Measurements from ENCODE around the gene PIGH. TPM values are rescaled to one million over a fixed set of nuclear protein-coding genes. Genes with fewer than 3 reads are reported as not detected.

PIGH gene
- total and polyA plus RNA-seq, 10 of the 15 experiments (the other 5 are each of a cell fraction or from before 2014, with no cell fraction given): 15.5 to 46.6 (median 22.3) TPM

DNA sequence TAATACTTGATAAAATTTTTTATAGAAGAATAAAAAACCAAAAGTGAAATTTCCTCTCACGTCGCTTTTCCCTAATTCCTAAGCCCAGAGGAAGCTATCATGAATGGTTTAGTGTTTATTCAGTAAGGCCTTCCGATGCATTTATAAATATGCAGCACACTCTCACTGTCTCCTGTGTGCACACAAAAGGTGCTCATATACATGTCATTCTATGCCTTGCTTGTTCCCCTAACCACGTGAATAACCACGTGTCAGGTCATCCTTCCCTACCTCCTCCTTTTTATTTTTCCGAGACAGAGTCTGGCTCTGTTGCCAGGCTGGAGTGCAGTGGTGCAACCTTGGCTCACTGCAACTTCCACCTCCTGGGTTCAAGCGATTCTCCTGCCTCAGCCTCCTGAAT is 29.6 kb downstream of the PIGH start (continued):
- TF ChIP-seq, protein P1, sequence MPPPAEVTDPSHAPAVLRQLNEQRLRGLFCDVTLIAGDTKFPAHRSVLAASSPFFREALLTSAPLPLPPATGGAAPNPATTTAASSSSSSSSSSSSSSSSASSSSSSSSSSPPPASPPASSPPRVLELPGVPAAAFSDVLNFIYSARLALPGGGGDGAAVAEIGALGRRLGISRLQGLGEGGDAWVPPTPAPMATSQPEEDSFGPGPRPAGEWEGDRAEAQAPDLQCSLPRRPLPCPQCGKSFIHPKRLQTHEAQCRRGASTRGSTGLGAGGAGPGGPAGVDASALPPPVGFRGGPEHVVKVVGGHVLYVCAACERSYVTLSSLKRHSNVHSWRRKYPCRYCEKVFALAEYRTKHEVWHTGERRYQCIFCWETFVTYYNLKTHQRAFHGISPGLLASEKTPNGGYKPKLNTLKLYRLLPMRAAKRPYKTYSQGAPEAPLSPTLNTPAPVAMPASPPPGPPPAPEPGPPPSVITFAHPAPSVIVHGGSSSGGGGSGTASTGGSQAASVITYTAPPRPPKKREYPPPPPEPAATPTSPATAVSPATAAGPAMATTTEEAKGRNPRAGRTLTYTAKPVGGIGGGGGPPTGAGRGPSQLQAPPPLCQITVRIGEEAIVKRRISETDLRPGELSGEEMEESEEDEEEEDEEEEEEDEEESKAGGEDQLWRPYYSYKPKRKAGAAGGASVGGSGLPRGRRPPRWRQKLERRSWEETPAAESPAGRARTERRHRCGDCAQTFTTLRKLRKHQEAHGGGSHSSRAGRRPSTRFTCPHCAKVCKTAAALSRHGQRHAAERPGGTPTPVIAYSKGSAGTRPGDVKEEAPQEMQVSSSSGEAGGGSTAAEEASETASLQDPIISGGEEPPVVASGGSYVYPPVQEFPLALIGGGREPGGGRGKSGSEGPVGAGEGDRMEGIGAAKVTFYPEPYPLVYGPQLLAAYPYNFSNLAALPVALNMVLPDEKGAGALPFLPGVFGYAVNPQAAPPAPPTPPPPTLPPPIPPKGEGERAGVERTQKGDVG (CRISPR knock-in tag; IDR thresholded peaks at IDR 0.05): no peak

DNA sequence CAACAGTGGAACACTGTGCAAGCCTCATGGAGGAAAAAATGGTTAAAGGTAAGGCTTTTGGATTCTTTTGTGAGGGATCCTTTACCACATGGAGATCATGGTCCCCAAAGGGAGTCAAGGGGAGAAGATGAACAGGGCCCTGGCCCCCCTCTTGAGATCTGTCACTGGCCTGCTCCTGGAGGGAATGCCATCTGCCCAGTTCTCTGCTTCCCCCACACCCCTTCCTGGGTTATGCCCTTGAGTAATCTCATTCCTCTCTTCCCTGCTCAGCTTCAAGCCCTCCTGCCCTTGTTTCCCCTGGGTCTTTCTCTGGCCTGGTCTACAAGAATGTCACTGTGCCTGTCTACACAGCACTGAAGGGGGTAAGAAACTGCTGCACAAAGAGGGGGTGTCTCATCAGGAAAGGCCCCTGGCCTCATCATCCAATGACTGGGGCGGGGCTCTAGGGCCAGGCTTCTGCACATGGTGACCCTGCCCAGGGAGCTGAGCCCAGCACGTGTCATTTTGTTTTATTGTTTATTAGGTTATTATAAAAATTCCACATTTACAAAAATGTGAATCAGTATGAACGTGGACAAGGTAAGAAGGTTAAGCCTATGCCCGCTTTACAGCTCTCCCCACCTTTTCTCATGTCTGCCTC is 30.3 kb downstream of the PIGH start:
- RAD21 ChIA-PET (ENCODE audit: unreplicated experiment): interaction anchor here (0.6 to 5.8 kb wide), 6 partner anchors 14 to 148 kb away, joined by 3 to 176 read pairs (median 20); no protein-coding TSS in a partner anchor
- H2AFZ ChIP-seq (ENCODE audit: control insufficient read depth, low read depth, low read length): no peak overlapping the region
- ATAC-seq: no peak
- POLR2A ChIA-PET: interaction anchor here (0.6 kb wide), 1 partner anchor 135 kb away, joined by 3 read pairs; no protein-coding TSS in a partner anchor
- no peak overlapping the region for H3K4me2 ChIP-seq (ENCODE audit: control insufficient read depth, insufficient read depth)
- DNase-seq (ENCODE audit: low read depth, low spot score): no peak
- no peaks in the 10 kb centered on the region for H4K20me1 ChIP-seq (ENCODE audit: control insufficient read depth, insufficient read depth)
- no peak for FAIRE-seq
- CTCF ChIA-PET: interaction anchor here (1.4 to 27.6 kb wide), 12 partner anchors 8 to 146 kb away, joined by 5 to 583 read pairs (median 15); partner anchors contain the start of gene RDH12
- H3K27ac ChIP-seq (ENCODE audit: control insufficient read depth, insufficient read depth): no peak overlapping the region
- no peak overlapping the region for H3K4me3 ChIP-seq
- SMC1A ChIA-PET (ENCODE audit: uncharacterized antibody, unreplicated experiment): interaction anchor here (1.1 to 6.1 kb wide), 11 partner anchors 15 to 149 kb away, joined by 3 to 185 read pairs (median 9); no protein-coding TSS in a partner anchor
- no peak for TF ChIP-seq KAT2A (conservative IDR thresholded peaks at IDR 0.05; ENCODE audit: control insufficient read depth, low read depth, low read length)
- no peak for TF ChIP-seq MLLT1 (IDR thresholded peaks at IDR 0.05)
- TF ChIP-seq TCF3 (IDR thresholded peaks at IDR 0.05; ENCODE audit: borderline replicate concordance, insufficient read depth, low read depth, low read length): no peak
- no peak for TF ChIP-seq ELK1 (IDR thresholded peaks at IDR 0.05; ENCODE audit: low read depth, low read length)
- H3K27me3 ChIP-seq (replicated peaks in 1 of 2; ENCODE audit: control insufficient read depth in 2 of 2, insufficient read depth in 2 of 2, low read length in 1 of 2): no peaks in the 10 kb centered on the region
- no peaks in the 10 kb centered on the region for H3K36me3 ChIP-seq (ENCODE audit: control insufficient read depth in 2 of 2, insufficient read depth in 2 of 2, low read length in 1 of 2)
- 38% methylated on average over 4 of the region's 4 CpGs for WGBS (ENCODE audit: insufficient coverage, insufficient replicate concordance, low lambda C conversion rate, missing lambda C conversion rate)
- intact Hi-C loops (cut with micrococcal nuclease; ENCODE audit: unreplicated experiment): no loop called here
- H3K9me3 ChIP-seq (replicated peaks; ENCODE audit: control insufficient read depth, insufficient read depth, low read length): no peaks in the 10 kb centered on the region
- no peaks in the 10 kb centered on the region for H3K79me2 ChIP-seq (ENCODE audit: control insufficient read depth, insufficient read depth, low read length)
- H3K4me1 ChIP-seq (ENCODE audit: control insufficient read depth, insufficient read depth, low read length): no peaks in the 10 kb centered on the region
- H3K9ac ChIP-seq (ENCODE audit: control insufficient read depth, insufficient read depth, low read length): no peak overlapping the region
- BruUV-seq (replicated peaks): no TSS peak
- in situ Hi-C loops (cut with MboI): loop anchor here (5.0 kb wide), 1 partner anchor 142 kb away; no protein-coding TSS in a partner anchor
